Fibroblast of lung (primary cell): ENCODE results near the gene STX8.

ENCODE experiments used
- EZH2 ChIP-seq: IDR thresholded peaks from 2 replicates; pipeline ENCODE4 v1.5.1; 2012; ENCODE audit warnings: low read length, control low read depth, mild to moderate bottlenecking; ENCODE audit errors: missing control alignments
- TF ChIP-seq, protein P1 (sequence below), 2 donors: IDR thresholded peaks in 1 of 2; conservative IDR thresholded peaks in 1 of 2; 1 replicate in 1 of 2; 2 replicates in 1 of 2; pipeline ENCODE4 v1.5.1; 2011 to 2012; ENCODE audit warnings: low read length in 2 of 2, control low read depth in 1 of 2, inconsistent platforms in 1 of 2, low read depth in 1 of 2, mild to moderate bottlenecking in 1 of 2

DNA sequence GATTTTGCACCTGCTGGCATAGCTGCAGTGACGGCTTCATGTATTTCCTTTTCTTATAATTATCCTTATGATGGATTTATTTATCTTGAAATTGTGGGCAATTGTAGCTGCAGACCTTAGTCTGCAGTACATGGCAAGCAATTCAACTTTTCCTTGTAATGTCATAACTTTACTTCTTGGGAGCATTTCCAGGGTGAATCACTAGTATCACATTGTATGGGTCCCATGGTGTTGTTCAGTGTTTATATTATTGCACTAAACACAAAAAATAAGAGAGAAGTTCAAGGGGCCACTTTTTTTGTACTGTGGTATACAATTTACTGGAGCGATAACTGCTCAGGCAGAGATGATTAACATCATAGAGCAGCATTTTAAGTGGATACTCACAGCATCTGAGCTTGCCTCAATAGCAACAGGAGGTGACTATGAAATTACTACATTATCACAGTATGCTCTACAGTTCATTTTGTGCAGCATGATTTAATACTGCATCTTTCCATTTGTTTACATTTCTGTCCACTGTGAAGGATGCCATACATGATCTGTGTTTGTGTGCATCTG, 169.5 kb downstream of the STX8 start:
- TF ChIP-seq, protein P1, sequence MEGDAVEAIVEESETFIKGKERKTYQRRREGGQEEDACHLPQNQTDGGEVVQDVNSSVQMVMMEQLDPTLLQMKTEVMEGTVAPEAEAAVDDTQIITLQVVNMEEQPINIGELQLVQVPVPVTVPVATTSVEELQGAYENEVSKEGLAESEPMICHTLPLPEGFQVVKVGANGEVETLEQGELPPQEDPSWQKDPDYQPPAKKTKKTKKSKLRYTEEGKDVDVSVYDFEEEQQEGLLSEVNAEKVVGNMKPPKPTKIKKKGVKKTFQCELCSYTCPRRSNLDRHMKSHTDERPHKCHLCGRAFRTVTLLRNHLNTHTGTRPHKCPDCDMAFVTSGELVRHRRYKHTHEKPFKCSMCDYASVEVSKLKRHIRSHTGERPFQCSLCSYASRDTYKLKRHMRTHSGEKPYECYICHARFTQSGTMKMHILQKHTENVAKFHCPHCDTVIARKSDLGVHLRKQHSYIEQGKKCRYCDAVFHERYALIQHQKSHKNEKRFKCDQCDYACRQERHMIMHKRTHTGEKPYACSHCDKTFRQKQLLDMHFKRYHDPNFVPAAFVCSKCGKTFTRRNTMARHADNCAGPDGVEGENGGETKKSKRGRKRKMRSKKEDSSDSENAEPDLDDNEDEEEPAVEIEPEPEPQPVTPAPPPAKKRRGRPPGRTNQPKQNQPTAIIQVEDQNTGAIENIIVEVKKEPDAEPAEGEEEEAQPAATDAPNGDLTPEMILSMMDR (conservative IDR thresholded peaks at IDR 0.05 in 1 of 2, IDR thresholded peaks at IDR 0.05 in 1 of 2; ENCODE audit: low read depth in 1 of 2, low read length in 2 of 2), result no peak
- no peak for TF ChIP-seq EZH2
